ENCODE data around the gene EIF5.

GRCh38 chr14:103380719-103381377 is 46.8 kb downstream of the EIF5 start:
- TF ChIP-seq CTCF (optimal IDR thresholded peaks at IDR 0.05 in 1 of 3, IDR thresholded peaks at IDR 0.05 in 1 of 3, conservative IDR thresholded peaks at IDR 0.05 in 1 of 3; ENCODE audit: extremely low read depth in 1 of 3, insufficient read depth in 2 of 3, low read length in 3 of 3) (no peak), EZH2 (IDR thresholded peaks at IDR 0.05; ENCODE audit: low read length) (no peak)

Measured in keratinocyte (primary cell).